Liver (tissue), 9 donors: ENCODE data around the gene UNC13A. TPM values are rescaled to one million over a fixed set of nuclear protein-coding genes. Genes with fewer than 3 reads are reported as not detected.

Experiments used
- DNase-seq: peaks from one replicate; pipeline ENCODE4 v3.0.0-alpha.2; 2017; ENCODE audit warnings: low spot score
- H3K27ac ChIP-seq, 2 donors: one replicate each; pipeline ENCODE4 v1.7.0; 2013; ENCODE audit warnings: inconsistent platforms in 2 of 2, low read length in 2 of 2, control low read depth in 1 of 2, low read depth in 1 of 2, mild to moderate bottlenecking in 1 of 2
- H3K27me3 ChIP-seq, 4 donors: one replicate each; pipeline versions ENCODE4 v1.6.1 to v1.7.0; 2013; ENCODE audit warnings: low read length in 3 of 4, inconsistent platforms in 1 of 4, mild to moderate bottlenecking in 1 of 4, moderate library complexity in 1 of 4; ENCODE audit not compliant: control insufficient read depth in 4 of 4, insufficient read depth in 4 of 4
- H3K36me3 ChIP-seq, 4 donors: one replicate each; pipeline versions ENCODE4 v1.6.1 to v1.7.0; 2013; ENCODE audit warnings: low read length in 3 of 4, mild to moderate bottlenecking in 3 of 4, low read depth in 1 of 4, moderate library complexity in 1 of 4; ENCODE audit not compliant: control insufficient read depth in 4 of 4, insufficient read depth in 3 of 4
- H3K4me1 ChIP-seq, 4 donors: one replicate each; pipeline versions ENCODE4 v1.6.1 to v1.7.0; 2013; ENCODE audit warnings: low read length in 3 of 4, mild to moderate bottlenecking in 3 of 4, moderate library complexity in 1 of 4; ENCODE audit not compliant: control insufficient read depth in 4 of 4, insufficient read depth in 4 of 4
- H3K4me3 ChIP-seq, 3 donors: one replicate each; pipeline versions ENCODE4 v1.6.1 to v1.7.0; 2013; ENCODE audit warnings: low read length in 3 of 3, control low read depth in 1 of 3, low read depth in 1 of 3, mild to moderate bottlenecking in 1 of 3
- H3K9ac ChIP-seq, 2 donors: one replicate each; pipeline ENCODE4 v1.7.0; 2013; ENCODE audit warnings: low read length in 2 of 2, mild to moderate bottlenecking in 2 of 2, moderate library complexity in 2 of 2, control low read depth in 1 of 2, low read depth in 1 of 2
- H3K9me3 ChIP-seq, 4 donors: one replicate each; pipeline versions ENCODE4 v1.6.1 to v1.7.0; 2013; ENCODE audit warnings: low read length in 3 of 4; ENCODE audit not compliant: control insufficient read depth in 4 of 4
- ATF3 ChIP-seq: IDR thresholded peaks from 2 replicates; pipeline ENCODE4 v1.6.1; 2016; ENCODE audit warnings: antibody characterized with exemption
- EGR1 ChIP-seq, 2 donors: IDR thresholded peaks; 2 replicates each; pipeline ENCODE4 v1.6.1; 2016 to 2018; ENCODE audit warnings: antibody characterized with exemption in 2 of 2, low read depth in 2 of 2
- FOXA1 ChIP-seq: IDR thresholded peaks from 2 replicates; pipeline ENCODE4 v1.6.1; 2016; ENCODE audit warnings: antibody characterized with exemption
- FOXA2 ChIP-seq: IDR thresholded peaks from 2 replicates; pipeline ENCODE4 v1.6.1; 2016; ENCODE audit warnings: antibody characterized with exemption
- GABPA ChIP-seq, 2 donors: IDR thresholded peaks in 1 of 2; conservative IDR thresholded peaks in 1 of 2; 2 replicates each; pipeline ENCODE4 v1.6.1; 2016; ENCODE audit warnings: antibody characterized with exemption in 2 of 2, mild to moderate bottlenecking in 1 of 2, moderate library complexity in 1 of 2
- HNF4A ChIP-seq, 2 donors: conservative IDR thresholded peaks; 2 replicates each; pipeline ENCODE4 v1.6.1; 2016; ENCODE audit warnings: antibody characterized with exemption in 2 of 2, mild to moderate bottlenecking in 2 of 2
- HNF4G ChIP-seq: IDR thresholded peaks from 2 replicates; pipeline ENCODE4 v1.6.1; 2016; ENCODE audit warnings: antibody characterized with exemption
- JUND ChIP-seq, 2 donors: IDR thresholded peaks; 2 replicates each; pipeline ENCODE4 v1.6.1; 2016; ENCODE audit warnings: antibody characterized with exemption in 2 of 2
- NR2F2 ChIP-seq: IDR thresholded peaks from 2 replicates; pipeline ENCODE4 v1.6.1; 2016; ENCODE audit warnings: antibody characterized with exemption
- RAD21 ChIP-seq, 2 donors: IDR thresholded peaks; 2 replicates each; pipeline ENCODE4 v1.6.1; 2016; ENCODE audit warnings: antibody characterized with exemption in 2 of 2, mild to moderate bottlenecking in 2 of 2
- REST ChIP-seq: IDR thresholded peaks from 2 replicates; pipeline ENCODE4 v1.6.1; 2016; ENCODE audit warnings: antibody characterized with exemption, mild to moderate bottlenecking
- RXRA ChIP-seq, 2 donors: IDR thresholded peaks; 2 replicates each; pipeline ENCODE4 v1.6.1; 2017 to 2018; ENCODE audit warnings: antibody characterized with exemption in 2 of 2, mild to moderate bottlenecking in 1 of 2
- TAF1 ChIP-seq: conservative IDR thresholded peaks from 2 replicates; pipeline ENCODE4 v1.6.1; 2016; ENCODE audit warnings: antibody characterized with exemption, mild to moderate bottlenecking
- YY1 ChIP-seq: IDR thresholded peaks from 2 replicates; pipeline ENCODE4 v1.6.1; 2016; ENCODE audit warnings: antibody characterized with exemption, mild to moderate bottlenecking
- WGBS: extraction: QIAGEN DNeasy Blood & Tissue Kit; methylation state at CpG from one replicate; pipeline ENCODE4 v1.1.7; 2013; 5-methylcytosine and 5-hydroxymethylcytosine counted together
- polyA plus RNA-seq, 2 donors: library from polyadenylated mRNA; stranded (reverse) in 1 of 2; unstranded in 1 of 2; fragments of 200-250 nt in 1 of 2; fragments of >200 nt in 1 of 2; fragmentation: Nextera tagmentation in 1 of 2; extraction: Ambion mirVana in 1 of 2; gene quantifications; one replicate each; pipeline versions ENCODE4 v1.2.1 to v1.2.3, GENCODE V29; 2013 to 2015
- total RNA-seq, 2 donors: library from RNA; depleted of rRNA; stranded (reverse); fragments of >200 nt; gene quantifications; one replicate each; pipeline ENCODE4 v1.2.3, GENCODE V29; 2014
- TF ChIP-seq, protein P1 (sequence below): fragments of 150-350 bp; IDR thresholded peaks from 2 replicates; pipeline ENCODE4 v1.5.1; 2017; ENCODE audit warnings: improper control_type of control experiment, low read depth, low read length; ENCODE audit not compliant: missing input control
- donor health status: healthy.
- donor health status: healthy.
- donor health status: healthy.
- donor health status: healthy.
- donor health status: healthy.

Gene UNC13A
- total and polyA plus RNA-seq, 4 donors = under 0.01 to 0.01 TPM; not detected in 2

DNA sequence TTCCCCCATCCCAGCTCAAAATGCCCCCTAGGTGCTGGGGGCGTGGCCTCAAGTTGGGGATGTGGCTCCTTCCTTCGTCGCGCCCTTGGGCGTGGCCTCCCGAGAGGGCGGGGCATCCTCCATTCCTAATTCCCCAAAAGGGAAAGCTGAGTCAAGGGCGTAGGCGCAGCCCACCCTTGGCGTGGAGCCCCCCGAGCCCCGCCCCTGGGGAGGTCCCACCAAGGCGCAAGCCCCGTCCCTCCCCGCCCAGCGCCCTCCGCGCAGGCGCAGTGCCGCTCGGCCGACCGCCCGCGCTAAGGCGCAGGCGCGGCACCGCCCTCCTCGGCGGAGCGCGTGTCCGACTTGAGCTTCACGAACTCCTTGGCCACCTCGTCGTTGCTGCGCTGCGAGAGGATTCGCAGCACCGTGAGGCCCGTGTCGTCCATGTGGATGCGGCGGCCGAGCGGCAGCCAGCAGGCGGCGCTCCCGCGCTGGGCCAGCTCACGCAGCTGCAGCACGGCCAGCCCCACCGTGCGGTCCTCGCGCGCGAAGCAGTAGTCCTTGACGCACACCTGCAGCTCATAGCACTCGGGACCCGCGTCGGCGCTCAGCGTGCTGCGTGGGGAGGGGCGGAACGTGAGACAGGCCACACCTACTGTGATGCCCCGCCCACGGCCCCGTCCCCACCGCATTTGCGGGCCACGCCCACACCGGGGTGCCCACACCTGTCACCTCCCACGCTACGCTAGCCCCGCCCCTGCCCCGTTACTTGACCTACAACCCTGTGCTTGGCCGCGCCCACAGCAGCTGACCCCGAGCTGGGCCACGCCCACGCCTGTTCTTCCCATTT is 82.2 kb downstream of the UNC13A start:
- Histone ChIP-seq H3K36me3 (no peaks in the 10 kb centered on the region), H3K27ac (peak overlapping the region in 1 of 2 donors; percentile 35), H3K9ac (no peak overlapping the region), H3K4me3 (peak overlapping the region in 2 of 3 donors; percentile 31 to 46), H3K4me1 (peaks cover 5 to 10% (median 8%) of the 10 kb centered on the region in 4 donors), H3K9me3 (peaks cover 0 to 1% (median 0%) of the 10 kb centered on the region in 4 donors), H3K27me3 (peaks cover 0 to 3% (median 0%) of the 10 kb centered on the region in 4 donors)
- 8% methylated on average over 85 of the region's 85 CpGs for WGBS
- DNase-seq = peak; percentile 70
- TF ChIP-seq EGR1 (IDR thresholded peaks at IDR 0.05; ENCODE audit: low read depth in 2 of 2) (no peak), RAD21 (IDR thresholded peaks at IDR 0.05) (peak in 1 of 2 donors; percentile 52), FOXA1 (no peak), RXRA (IDR thresholded peaks at IDR 0.05) (no peak)
- TF ChIP-seq, protein P1, sequence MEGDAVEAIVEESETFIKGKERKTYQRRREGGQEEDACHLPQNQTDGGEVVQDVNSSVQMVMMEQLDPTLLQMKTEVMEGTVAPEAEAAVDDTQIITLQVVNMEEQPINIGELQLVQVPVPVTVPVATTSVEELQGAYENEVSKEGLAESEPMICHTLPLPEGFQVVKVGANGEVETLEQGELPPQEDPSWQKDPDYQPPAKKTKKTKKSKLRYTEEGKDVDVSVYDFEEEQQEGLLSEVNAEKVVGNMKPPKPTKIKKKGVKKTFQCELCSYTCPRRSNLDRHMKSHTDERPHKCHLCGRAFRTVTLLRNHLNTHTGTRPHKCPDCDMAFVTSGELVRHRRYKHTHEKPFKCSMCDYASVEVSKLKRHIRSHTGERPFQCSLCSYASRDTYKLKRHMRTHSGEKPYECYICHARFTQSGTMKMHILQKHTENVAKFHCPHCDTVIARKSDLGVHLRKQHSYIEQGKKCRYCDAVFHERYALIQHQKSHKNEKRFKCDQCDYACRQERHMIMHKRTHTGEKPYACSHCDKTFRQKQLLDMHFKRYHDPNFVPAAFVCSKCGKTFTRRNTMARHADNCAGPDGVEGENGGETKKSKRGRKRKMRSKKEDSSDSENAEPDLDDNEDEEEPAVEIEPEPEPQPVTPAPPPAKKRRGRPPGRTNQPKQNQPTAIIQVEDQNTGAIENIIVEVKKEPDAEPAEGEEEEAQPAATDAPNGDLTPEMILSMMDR = peak; percentile 38

DNA sequence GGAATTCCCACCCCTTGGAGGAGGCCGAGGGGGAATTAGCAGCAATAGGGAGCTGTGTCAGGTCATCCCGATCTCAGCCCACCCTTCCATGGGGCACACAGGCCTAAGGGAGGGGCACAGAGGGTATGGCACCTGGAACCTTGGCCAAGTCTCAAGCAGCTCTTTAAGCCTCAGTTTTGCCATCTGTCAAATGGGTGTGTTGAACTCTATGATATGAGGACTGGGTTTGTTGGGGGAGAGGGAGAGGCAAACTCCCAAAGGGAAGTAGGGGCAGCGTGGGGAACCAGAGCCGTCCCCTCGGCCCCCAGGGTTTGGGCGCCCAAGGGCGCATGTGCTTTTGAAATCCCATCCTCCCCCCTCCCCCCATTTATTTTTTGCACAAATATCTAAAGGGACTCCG is 83.0 kb downstream of the UNC13A start:
- WGBS = 93% methylated on average over 8 of the region's 8 CpGs
- TF ChIP-seq EGR1 (IDR thresholded peaks at IDR 0.05; ENCODE audit: low read depth in 2 of 2) (no peak), RAD21 (IDR thresholded peaks at IDR 0.05) (no peak), FOXA1 (no peak), ATF3 (no peak), TAF1 (no peak), RXRA (IDR thresholded peaks at IDR 0.05) (no peak), HNF4G (no peak), JUND (IDR thresholded peaks at IDR 0.05) (no peak)

DNA sequence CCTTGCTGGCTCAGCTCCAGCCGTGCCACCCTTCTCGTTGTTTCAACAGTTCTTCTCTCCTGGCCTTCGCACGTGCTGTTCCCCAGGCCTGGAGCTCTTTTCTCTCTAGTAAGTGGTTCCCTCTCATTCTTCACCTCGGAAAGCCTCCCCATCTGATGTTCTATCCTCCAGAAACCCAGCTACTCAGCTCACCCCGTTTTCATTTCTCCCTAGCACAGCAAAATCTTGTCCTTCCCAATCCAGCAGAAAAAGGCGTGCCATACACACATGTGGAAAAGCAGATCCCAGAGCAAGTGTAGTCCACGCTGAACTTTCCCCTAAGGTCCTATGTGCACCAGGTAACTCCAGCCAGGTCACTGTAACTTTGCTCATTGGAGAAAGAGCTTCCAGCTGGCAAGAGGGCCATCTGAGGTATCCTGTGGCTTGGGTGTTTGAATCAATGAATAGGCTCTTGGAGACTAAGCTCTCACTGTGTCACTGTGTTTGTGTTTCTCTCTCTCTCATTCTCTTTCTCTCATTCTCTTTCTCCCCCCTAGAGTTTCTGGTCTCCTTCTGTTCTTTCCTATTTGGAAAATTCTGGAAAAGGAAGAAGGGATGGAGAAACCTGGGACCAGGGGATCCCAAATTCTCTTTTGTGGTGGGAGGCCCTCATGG is 83.7 kb downstream of the UNC13A start:
- peaks cover 0 to 1% (median 0%) of the 10 kb centered on the region in 4 donors for H3K9me3 ChIP-seq
- H3K4me1 ChIP-seq = peaks cover 5 to 10% (median 8%) of the 10 kb centered on the region in 4 donors
- no peak for DNase-seq
- no peak overlapping the region for H3K9ac ChIP-seq
- H3K27me3 ChIP-seq = peaks cover 0 to 3% (median 0%) of the 10 kb centered on the region in 4 donors
- H3K27ac ChIP-seq = no peak overlapping the region
- no peaks in the 10 kb centered on the region for H3K36me3 ChIP-seq
- H3K4me3 ChIP-seq = no peak overlapping the region
- TF ChIP-seq NR2F2 (no peak), GABPA (IDR thresholded peaks at IDR 0.05 in 1 of 2, conservative IDR thresholded peaks at IDR 0.05 in 1 of 2) (no peak), RAD21 (IDR thresholded peaks at IDR 0.05) (no peak), FOXA2 (no peak), REST (no peak), YY1 (no peak), HNF4A (conservative IDR thresholded peaks at IDR 0.05) (no peak)
- WGBS = 58% methylated on average over 8 of the region's 8 CpGs

More for the DNA sequence above, 83.0 kb downstream of the UNC13A start:
- Histone ChIP-seq H3K27ac (no peak overlapping the region), H3K4me3 (no peak overlapping the region), H3K9ac (no peak overlapping the region), H3K27me3 (peaks cover 0 to 3% (median 0%) of the 10 kb centered on the region in 4 donors), H3K4me1 (peaks cover 5 to 10% (median 8%) of the 10 kb centered on the region in 4 donors), H3K36me3 (no peaks in the 10 kb centered on the region), H3K9me3 (peaks cover 0 to 1% (median 0%) of the 10 kb centered on the region in 4 donors)
- DNase-seq = no peak
